Stimulated activated naive CD8-positive, alpha-beta T cell treated with anti-CD3 and anti-CD28 coated beads, Interleukin-15, Interleukin-2, amounts not matched to agents 100 ng/mL and 50 ng/mL, for 24 hours (primary cell): ENCODE data around the gene PAXX.

Experiments used
- H3K27ac Mint-ChIP-seq: one replicate; pipeline ENCODE4 v1.8.0; 2021; ENCODE audit warnings: mild to moderate bottlenecking, mixed read lengths
- H3K27me3 Mint-ChIP-seq: one replicate; pipeline ENCODE4 v1.8.0; 2021; ENCODE audit warnings: mixed read lengths
- H3K36me3 Mint-ChIP-seq: one replicate; pipeline ENCODE4 v1.8.0; 2021; ENCODE audit warnings: low read depth, mixed read lengths
- H3K4me1 Mint-ChIP-seq: one replicate; pipeline ENCODE4 v1.8.0; 2021; ENCODE audit warnings: low read depth, mixed read lengths
- H3K4me3 Mint-ChIP-seq: one replicate; pipeline ENCODE4 v1.8.0; 2021; ENCODE audit warnings: mild to moderate bottlenecking, mixed read lengths
- H3K9me3 Mint-ChIP-seq: one replicate; pipeline ENCODE4 v1.8.0; 2021; ENCODE audit warnings: mixed read lengths

PAXX gene

GRCh38 chr9:137009217-137009616, 17.0 kb downstream of the PAXX start:
- H3K9me3 Mint-ChIP-seq = no peaks in the 10 kb centered on the region
- no peak overlapping the region for H3K27ac Mint-ChIP-seq
- H3K4me3 Mint-ChIP-seq = no peak overlapping the region
- H3K36me3 Mint-ChIP-seq = no peaks in the 10 kb centered on the region
- peaks cover 11% of the 10 kb centered on the region for H3K4me1 Mint-ChIP-seq
- H3K27me3 Mint-ChIP-seq = no peaks in the 10 kb centered on the region

GRCh38 chr9:137009938-137010732, 17.9 kb downstream of the PAXX start:
- Mint-ChIP-seq H3K36me3 (no peaks in the 10 kb centered on the region), H3K27me3 (no peaks in the 10 kb centered on the region), H3K4me1 (peaks cover 11% of the 10 kb centered on the region), H3K27ac (no peak overlapping the region), H3K9me3 (no peaks in the 10 kb centered on the region), H3K4me3 (no peak overlapping the region)

- Mint-ChIP-seq H3K27ac (no peak overlapping the region), H3K27me3 (no peaks in the 10 kb centered on the region), H3K36me3 (no peaks in the 10 kb centered on the region), H3K4me1 (peaks cover 5% of the 10 kb centered on the region), H3K9me3 (no peaks in the 10 kb centered on the region), H3K4me3 (no peak overlapping the region)
These were observed 18.9 kb downstream of the PAXX start for GRCh38 chr9:137011156-137011555.

GRCh38 chr9:137011907-137012675, 19.9 kb downstream of the PAXX start:
- no peaks in the 10 kb centered on the region for H3K27me3 Mint-ChIP-seq
- H3K9me3 Mint-ChIP-seq = no peaks in the 10 kb centered on the region
- H3K27ac Mint-ChIP-seq = no peak overlapping the region
- H3K4me1 Mint-ChIP-seq = no peaks in the 10 kb centered on the region
- peaks cover 4% of the 10 kb centered on the region for H3K36me3 Mint-ChIP-seq
- H3K4me3 Mint-ChIP-seq = no peak overlapping the region

- Mint-ChIP-seq H3K36me3 (peaks cover 4% of the 10 kb centered on the region), H3K4me3 (no peak overlapping the region), H3K27ac (no peak overlapping the region), H3K9me3 (no peaks in the 10 kb centered on the region), H3K4me1 (no peaks in the 10 kb centered on the region), H3K27me3 (no peaks in the 10 kb centered on the region)
These were observed 20.7 kb downstream of the PAXX start for GRCh38 chr9:137012694-137013570.

- no peaks in the 10 kb centered on the region for H3K27me3 Mint-ChIP-seq
- no peaks in the 10 kb centered on the region for H3K4me1 Mint-ChIP-seq
- no peak overlapping the region for H3K27ac Mint-ChIP-seq
- no peak overlapping the region for H3K4me3 Mint-ChIP-seq
- no peaks in the 10 kb centered on the region for H3K9me3 Mint-ChIP-seq
- peaks cover 4% of the 10 kb centered on the region for H3K36me3 Mint-ChIP-seq
These were observed 21.3 kb downstream of the PAXX start for GRCh38 chr9:137013571-137013940.

- Mint-ChIP-seq H3K4me1 (no peaks in the 10 kb centered on the region), H3K27me3 (no peaks in the 10 kb centered on the region), H3K9me3 (no peaks in the 10 kb centered on the region), H3K36me3 (peaks cover 4% of the 10 kb centered on the region), H3K27ac (no peak overlapping the region), H3K4me3 (no peak overlapping the region)
These were observed 21.9 kb downstream of the PAXX start for GRCh38 chr9:137014166-137014565.

- H3K27ac Mint-ChIP-seq = no peak overlapping the region
- H3K4me1 Mint-ChIP-seq = no peaks in the 10 kb centered on the region
- H3K36me3 Mint-ChIP-seq = peaks cover 4% of the 10 kb centered on the region
- H3K4me3 Mint-ChIP-seq = no peak overlapping the region
- no peaks in the 10 kb centered on the region for H3K9me3 Mint-ChIP-seq
- no peaks in the 10 kb centered on the region for H3K27me3 Mint-ChIP-seq
These were observed 22.7 kb downstream of the PAXX start for GRCh38 chr9:137014776-137015539.

GRCh38 chr9:137015540-137015930, 23.3 kb downstream of the PAXX start:
- H3K4me1 Mint-ChIP-seq = no peaks in the 10 kb centered on the region
- H3K27me3 Mint-ChIP-seq = no peaks in the 10 kb centered on the region
- no peak overlapping the region for H3K4me3 Mint-ChIP-seq
- no peak overlapping the region for H3K27ac Mint-ChIP-seq
- no peaks in the 10 kb centered on the region for H3K9me3 Mint-ChIP-seq
- peaks cover 4% of the 10 kb centered on the region for H3K36me3 Mint-ChIP-seq

- Mint-ChIP-seq H3K36me3 (peaks cover 4% of the 10 kb centered on the region), H3K4me3 (no peak overlapping the region), H3K27me3 (no peaks in the 10 kb centered on the region), H3K27ac (no peak overlapping the region), H3K4me1 (no peaks in the 10 kb centered on the region), H3K9me3 (no peaks in the 10 kb centered on the region)
These were observed 23.8 kb downstream of the PAXX start for GRCh38 chr9:137015976-137016375.

GRCh38 chr9:137016436-137016835, 24.2 kb downstream of the PAXX start:
- H3K4me1 Mint-ChIP-seq = no peaks in the 10 kb centered on the region
- no peak overlapping the region for H3K27ac Mint-ChIP-seq
- no peaks in the 10 kb centered on the region for H3K27me3 Mint-ChIP-seq
- H3K9me3 Mint-ChIP-seq = no peaks in the 10 kb centered on the region
- H3K36me3 Mint-ChIP-seq = peaks cover 4% of the 10 kb centered on the region
- no peak overlapping the region for H3K4me3 Mint-ChIP-seq

GRCh38 chr9:137017071-137017470, 24.8 kb downstream of the PAXX start:
- no peak overlapping the region for H3K27ac Mint-ChIP-seq
- no peaks in the 10 kb centered on the region for H3K27me3 Mint-ChIP-seq
- H3K9me3 Mint-ChIP-seq = no peaks in the 10 kb centered on the region
- H3K36me3 Mint-ChIP-seq = peaks cover 4% of the 10 kb centered on the region
- no peaks in the 10 kb centered on the region for H3K4me1 Mint-ChIP-seq
- H3K4me3 Mint-ChIP-seq = no peak overlapping the region

- no peaks in the 10 kb centered on the region for H3K4me1 Mint-ChIP-seq
- H3K9me3 Mint-ChIP-seq = no peaks in the 10 kb centered on the region
- H3K27ac Mint-ChIP-seq = no peak overlapping the region
- peaks cover 4% of the 10 kb centered on the region for H3K36me3 Mint-ChIP-seq
- no peaks in the 10 kb centered on the region for H3K27me3 Mint-ChIP-seq
- no peak overlapping the region for H3K4me3 Mint-ChIP-seq
These were observed 25.7 kb downstream of the PAXX start for GRCh38 chr9:137017791-137018497.
